Left lobe of liver (tissue), 2 donors: ENCODE data around the gene MIR17HG. TPM values are rescaled to one million over a fixed set of nuclear protein-coding genes. Genes with fewer than 3 reads are reported as not detected.
"Not testable (repeated sequence)": the region's sequence is repeated elsewhere in the genome, so short reads cannot be mapped to it uniquely, and the experiment has no call there.

Experiments used
- ATAC-seq: fragments of 200-7000 bp; cut with Tn5 transposase; one replicate; pipeline ENCODE4 v1.9.1; 2020; ENCODE audit warnings: mild to moderate bottlenecking, moderate library complexity
- DNase-seq: peaks from one replicate; pipeline ENCODE4 v3.0.0-alpha.2; 2020; ENCODE audit warnings: low spot score
- total RNA-seq: library from RNA; stranded (reverse); gene quantifications from one replicate; pipeline ENCODE4 v1.2.1, GENCODE V29; 2021
- donor health status: DM: no; HTN: no; CAD: no; lungs with moderate emphysema.
- donor health status: DM: no; HTN: yes; CAD: no.

MIR17HG gene
- total RNA-seq: 1.9 TPM

DNA sequence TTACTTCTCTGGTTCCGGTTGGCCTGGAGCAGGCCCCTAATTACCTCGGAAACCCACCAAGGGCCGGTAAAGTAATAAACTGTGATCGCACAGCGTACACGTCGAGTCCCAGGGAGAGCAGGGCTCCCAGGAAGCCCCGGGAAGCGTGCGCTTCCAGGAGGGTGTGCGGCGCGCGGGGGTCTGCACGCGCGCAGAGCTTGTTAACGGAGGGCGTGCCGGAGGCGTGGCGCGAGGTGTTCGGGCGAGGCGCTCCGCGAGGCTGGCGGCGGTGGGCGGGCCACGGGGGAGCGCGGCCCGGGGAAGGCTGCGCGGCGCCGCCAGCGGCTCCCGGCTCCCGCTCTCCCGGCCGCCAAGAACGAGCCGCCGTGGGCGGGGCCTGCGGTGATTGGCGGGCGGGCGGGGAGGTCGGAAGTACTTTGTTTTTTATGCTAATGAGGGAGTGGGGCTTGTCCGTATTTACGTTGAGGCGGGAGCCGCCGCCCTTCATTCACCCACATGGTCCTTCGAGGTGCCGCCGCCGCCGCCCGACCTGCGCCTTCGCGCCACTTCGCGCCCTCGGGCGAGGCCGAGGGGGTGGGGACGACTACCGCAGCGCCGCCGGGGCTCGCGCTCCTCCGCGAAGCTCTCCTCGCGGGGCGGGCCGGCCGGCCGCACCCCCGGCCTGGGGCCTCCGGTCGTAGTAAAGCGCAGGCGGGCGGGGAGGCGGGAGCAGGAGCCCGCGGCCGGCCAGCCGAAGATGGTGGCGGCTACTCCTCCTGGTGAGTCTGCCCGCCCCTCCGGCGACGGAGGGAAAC, at the start of gene MIR17HG:
MIR17HG (plus strand) TSS at position 486 of the 794 bp plus-strand sequence.
- DNase-seq (peak; percentile 94), ATAC-seq (peak; percentile 78)

- ATAC-seq (no peak), DNase-seq (no peak)
Observed at GRCh38 chr13:91298060-91298459, 49.4 kb upstream of the MIR17HG start.

DNA sequence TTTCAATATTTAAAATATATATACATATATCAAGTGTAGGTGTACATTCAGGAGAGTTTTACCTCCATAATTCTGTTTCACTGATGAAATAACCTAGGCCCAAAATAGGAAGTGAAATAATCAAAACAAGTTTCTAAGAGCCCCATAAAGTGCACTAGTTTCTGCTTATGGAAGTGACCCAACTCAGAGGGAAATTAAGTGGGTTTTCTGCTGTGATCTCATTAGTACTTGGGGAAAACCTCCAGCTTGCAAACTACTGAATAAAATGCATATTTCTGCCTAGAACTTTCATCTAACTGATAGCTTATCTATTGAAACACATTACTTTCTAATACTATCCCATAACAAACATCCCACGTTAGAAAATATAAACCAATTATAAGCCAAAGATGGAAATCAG, 45.4 kb upstream of the MIR17HG start:
- no peak for ATAC-seq

GRCh38 chr13:91303031-91303430, 44.5 kb upstream of the MIR17HG start:
- ATAC-seq (no peak), DNase-seq (no peak)

More for the DNA sequence above, 45.4 kb upstream of the MIR17HG start:
- no peak for DNase-seq

GRCh38 chr13:91304741-91305140, 42.7 kb upstream of the MIR17HG start:
- ATAC-seq: no peak
- DNase-seq: no peak

GRCh38 chr13:91305652-91306051, 41.8 kb upstream of the MIR17HG start:
- DNase-seq (no peak), ATAC-seq (no peak)

DNA sequence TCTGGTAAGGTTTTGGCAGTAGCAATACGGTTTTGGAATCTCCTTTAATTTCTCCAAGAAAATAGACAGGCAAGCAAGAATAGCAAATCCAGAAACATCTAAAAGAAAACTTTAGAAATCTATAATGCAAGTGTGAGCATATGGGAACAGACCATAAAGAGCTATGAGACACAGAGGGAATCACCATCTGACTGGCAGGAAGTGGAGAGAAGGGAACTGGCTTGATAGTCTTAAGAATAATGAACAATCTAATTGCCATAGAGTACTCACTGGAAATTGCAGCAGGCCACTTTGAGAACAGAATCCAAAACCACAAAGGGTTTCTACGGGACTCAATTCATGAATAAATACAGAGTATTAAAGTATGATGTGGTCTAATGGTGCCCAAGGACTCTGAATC, 39.6 kb upstream of the MIR17HG start:
- ATAC-seq (no peak), DNase-seq (no peak)

- DNase-seq (no peak), ATAC-seq (no peak)
Observed at GRCh38 chr13:91308299-91308698, 39.2 kb upstream of the MIR17HG start.

- no peak for ATAC-seq
- no peak for DNase-seq
Observed at GRCh38 chr13:91311491-91311890, 36.0 kb upstream of the MIR17HG start.

DNA sequence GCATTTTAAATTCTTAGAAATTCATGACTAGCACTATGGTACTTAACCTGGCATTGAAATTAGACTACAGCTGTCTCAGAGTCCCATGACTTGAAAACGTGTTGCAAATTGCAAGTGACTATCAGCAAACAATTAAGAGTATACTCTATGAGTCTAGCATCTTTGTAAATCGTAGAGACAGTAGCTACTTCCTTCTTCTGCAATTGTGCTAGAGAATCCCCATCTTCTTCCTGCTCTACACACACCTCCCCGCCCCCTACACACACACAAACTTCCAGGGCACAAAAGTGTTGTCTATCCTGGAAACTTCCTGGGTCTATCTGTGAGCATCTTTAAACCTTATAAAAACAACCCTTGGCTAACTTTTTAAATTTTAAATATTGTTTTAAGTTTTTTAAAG, 35.2 kb upstream of the MIR17HG start:
- ATAC-seq: no peak
- no peak for DNase-seq

DNA sequence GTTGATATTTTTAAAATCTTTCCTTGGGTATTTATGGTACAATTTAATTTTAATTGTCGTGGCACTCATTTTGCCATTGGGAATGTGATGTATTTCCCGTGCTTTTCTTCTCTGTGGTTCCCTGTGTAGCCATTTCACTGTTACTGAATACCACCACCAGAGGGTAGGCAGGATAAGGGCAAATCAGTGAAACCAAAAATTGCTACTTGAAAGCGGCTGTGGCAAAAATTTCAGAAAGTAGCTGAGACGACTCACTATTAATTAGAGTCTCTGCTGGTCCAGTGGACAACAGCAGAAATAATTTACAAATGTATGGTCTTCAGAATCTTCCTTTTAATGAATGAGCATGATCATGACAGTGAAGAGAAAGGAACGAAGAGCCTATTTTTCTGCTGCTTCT, 34.4 kb upstream of the MIR17HG start:
- DNase-seq (no peak), ATAC-seq (peak; percentile 81)

DNA sequence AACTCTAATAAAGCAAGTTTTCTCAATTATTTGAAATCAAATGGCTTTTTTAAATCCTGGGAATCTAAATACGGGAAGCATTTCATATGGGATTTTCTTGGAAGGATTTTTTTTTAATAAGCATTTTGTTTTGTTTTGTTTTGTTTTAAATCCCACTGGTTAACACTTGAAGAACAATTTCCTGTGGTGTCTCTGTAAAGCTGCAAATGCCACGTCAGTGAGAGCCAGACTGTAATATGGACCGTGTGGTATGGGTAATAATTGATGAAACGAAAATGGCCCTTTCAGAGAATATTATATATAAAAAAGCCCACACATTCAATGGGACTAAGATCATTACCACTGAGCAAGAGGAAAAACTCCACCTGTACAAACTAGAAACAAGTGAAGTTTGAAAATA, 33.9 kb upstream of the MIR17HG start:
- DNase-seq (no peak), ATAC-seq (no peak)

DNA sequence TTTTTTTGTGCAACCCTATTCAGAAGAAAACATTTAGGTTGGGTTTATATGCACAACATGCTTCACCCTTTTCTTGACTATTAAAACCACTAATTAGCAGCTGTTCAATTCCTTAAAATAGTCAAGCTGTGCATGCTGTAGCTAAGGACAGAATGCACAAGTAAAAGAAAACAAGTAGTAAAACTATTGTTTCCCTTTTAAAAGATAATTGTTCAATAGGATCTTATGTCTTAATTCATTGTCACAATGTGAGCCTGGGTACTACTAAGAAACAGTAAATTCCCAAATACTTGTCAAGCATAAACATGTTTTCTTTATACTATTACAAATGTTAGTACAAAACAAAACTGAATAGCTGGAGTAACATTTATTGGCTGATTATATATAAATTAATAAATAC, 32.6 kb upstream of the MIR17HG start:
- no peak for DNase-seq
- ATAC-seq: no peak

DNA sequence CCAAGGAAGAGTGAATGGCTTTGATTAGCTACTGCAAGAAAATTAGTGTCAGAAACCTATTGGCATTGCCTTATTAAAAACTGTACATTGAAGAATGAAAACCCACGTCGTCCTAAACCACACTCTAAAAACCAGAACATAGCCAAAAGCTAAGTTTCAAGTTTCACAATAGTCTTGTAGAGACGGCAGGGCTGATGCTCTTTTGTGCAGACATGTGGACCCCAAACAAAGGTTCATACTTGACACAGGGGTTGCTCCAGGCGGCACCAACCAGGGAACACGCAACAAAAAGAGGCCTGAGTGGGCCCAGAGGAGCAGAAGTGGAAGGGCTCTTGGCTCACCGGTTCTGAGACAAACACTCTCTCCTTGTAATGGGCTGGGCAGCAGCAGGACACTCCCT, 28.6 kb upstream of the MIR17HG start:
- ATAC-seq (no peak), DNase-seq (no peak)

GRCh38 chr13:91319996-91320395, 27.5 kb upstream of the MIR17HG start:
- DNase-seq (no peak), ATAC-seq (no peak)

DNA sequence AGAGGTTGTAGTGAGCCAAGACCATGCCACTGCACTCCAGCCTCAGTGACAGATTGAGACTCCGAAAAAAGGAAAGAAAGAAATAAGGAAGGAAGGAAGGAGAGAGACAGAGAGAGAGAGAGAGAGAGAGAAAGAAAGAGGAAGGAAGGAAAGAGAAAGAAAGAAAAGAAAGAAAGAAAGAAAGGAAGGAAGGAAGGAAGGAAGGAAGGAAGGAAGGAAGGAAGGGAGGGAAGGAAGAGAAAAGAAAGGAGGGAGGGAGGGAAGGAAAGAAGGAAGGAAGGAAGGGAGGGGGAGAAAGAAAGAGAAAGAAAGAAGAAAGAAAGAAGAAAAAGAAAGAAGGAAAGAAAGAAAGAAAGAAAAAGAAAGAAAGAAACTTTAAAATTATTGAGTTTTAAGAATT, 26.5 kb upstream of the MIR17HG start:
- not testable (repeated sequence) for DNase-seq, ATAC-seq

GRCh38 chr13:91323349-91323748, 24.1 kb upstream of the MIR17HG start:
- ATAC-seq: no peak
- DNase-seq: no peak

- DNase-seq: no peak
- ATAC-seq: no peak
Observed at GRCh38 chr13:91326146-91326545, 21.3 kb upstream of the MIR17HG start.

DNA sequence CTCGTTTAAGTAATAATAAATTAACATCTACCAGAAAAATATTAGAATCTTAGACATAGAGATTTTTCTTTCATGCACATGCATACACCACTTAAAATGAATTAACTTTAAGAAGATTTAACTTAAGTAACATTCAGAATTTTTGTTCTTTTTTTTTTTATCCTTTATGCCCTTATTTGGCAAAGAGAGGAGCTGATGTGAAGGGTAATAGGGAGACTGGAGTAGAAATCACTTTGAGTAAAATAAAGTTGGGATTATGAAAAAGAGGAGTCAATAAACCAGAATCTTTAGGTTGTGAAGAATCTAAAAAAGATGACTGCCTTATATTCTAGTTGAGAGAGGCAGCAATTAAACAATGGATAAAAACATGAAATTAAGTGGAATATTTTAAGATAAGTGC, 18.8 kb upstream of the MIR17HG start:
- DNase-seq (no peak), ATAC-seq (no peak)

DNA sequence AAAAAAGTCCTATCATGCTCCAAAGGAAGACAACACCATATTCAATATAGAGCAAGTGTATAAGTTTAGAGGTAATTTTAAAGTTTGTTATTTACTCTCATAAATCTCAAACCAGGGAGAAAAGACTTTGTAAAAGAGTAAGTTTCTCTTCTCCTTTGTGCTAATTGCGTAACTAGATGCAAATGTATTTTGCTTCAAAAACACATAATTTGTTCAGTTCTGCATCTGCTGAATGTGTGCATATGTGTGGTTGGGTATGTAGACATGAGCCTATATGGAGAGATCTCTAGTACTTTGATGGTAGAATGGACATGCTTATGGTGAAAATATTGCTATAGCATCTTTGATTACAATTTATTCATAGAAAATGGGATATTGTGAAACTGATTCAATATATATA, 17.8 kb upstream of the MIR17HG start:
- ATAC-seq (no peak), DNase-seq (no peak)

GRCh38 chr13:91331047-91331915, 16.2 kb upstream of the MIR17HG start:
- no peak for DNase-seq
- no peak for ATAC-seq

DNA sequence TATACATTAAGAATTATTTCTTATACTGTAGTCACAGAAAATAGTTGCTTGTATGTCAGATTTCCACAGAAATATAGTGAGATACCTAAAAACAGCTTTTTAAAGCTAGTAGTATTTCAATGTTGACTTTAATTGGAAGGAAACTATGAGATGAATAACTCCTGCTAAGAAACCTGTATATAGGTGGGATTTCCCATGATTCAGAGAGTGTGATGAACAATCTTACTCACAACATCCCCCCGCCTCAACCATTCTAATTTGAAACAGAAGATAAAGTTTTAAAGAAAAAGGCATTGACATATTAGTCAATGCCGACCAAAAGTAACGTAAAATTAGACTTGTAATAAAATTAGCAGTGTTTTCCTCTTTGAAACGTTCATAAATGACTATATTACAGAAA, 1.4 kb upstream of the MIR17HG start:
- no peak for DNase-seq
- no peak for ATAC-seq
